GM19324 (cell line): ENCODE results near the gene DYNC1I1.

Experiments
- ATAC-seq: cut with Tn5 transposase; IDR thresholded peaks from one replicate; pipeline ENCODE4 v1.9.1; 2021; ENCODE audit warnings: mild to moderate bottlenecking, moderate library complexity; ENCODE audit not compliant: unreplicated experiment, low FRiP score

DYNC1I1 gene

GRCh38 chr7:95843286-95843685 is 70.9 kb downstream of the DYNC1I1 start:
- no peak for ATAC-seq

GRCh38 chr7:95845007-95845406 is 72.7 kb downstream of the DYNC1I1 start:
- no peak for ATAC-seq

- no peak for ATAC-seq
Observed at GRCh38 chr7:95847061-95847460, 74.7 kb downstream of the DYNC1I1 start.

- no peak for ATAC-seq
Observed at GRCh38 chr7:95859429-95859828, 87.1 kb downstream of the DYNC1I1 start.

- ATAC-seq = no peak
Observed at GRCh38 chr7:95861041-95861440, 88.7 kb downstream of the DYNC1I1 start.

GRCh38 chr7:95863623-95864022 is 91.3 kb downstream of the DYNC1I1 start:
- ATAC-seq = no peak

GRCh38 chr7:95865716-95866371 is 93.5 kb downstream of the DYNC1I1 start:
- ATAC-seq = no peak

GRCh38 chr7:95867309-95867708 is 95.0 kb downstream of the DYNC1I1 start:
- ATAC-seq = peak; percentile 80

- no peak for ATAC-seq
Observed at GRCh38 chr7:95871075-95871848, 98.9 kb downstream of the DYNC1I1 start.

- ATAC-seq = no peak
Observed at GRCh38 chr7:95871896-95872295, 99.5 kb downstream of the DYNC1I1 start.

- no peak for ATAC-seq
Observed at GRCh38 chr7:95874129-95874528, 101.8 kb downstream of the DYNC1I1 start.

- ATAC-seq = no peak
Observed at GRCh38 chr7:95874541-95875265, 102.3 kb downstream of the DYNC1I1 start.

GRCh38 chr7:95875519-95875918 is 103.2 kb downstream of the DYNC1I1 start:
- no peak for ATAC-seq

- ATAC-seq = no peak
Observed at GRCh38 chr7:95878677-95879076, 106.3 kb downstream of the DYNC1I1 start.

GRCh38 chr7:95881597-95881996 is 109.2 kb downstream of the DYNC1I1 start:
- no peak for ATAC-seq

GRCh38 chr7:95883217-95883616 is 110.9 kb downstream of the DYNC1I1 start:
- ATAC-seq = no peak

- ATAC-seq = no peak
Observed at GRCh38 chr7:95886501-95887090, 114.2 kb downstream of the DYNC1I1 start.

GRCh38 chr7:95893484-95893883 is 121.1 kb downstream of the DYNC1I1 start:
- ATAC-seq = no peak

GRCh38 chr7:95897557-95898251 is 125.3 kb downstream of the DYNC1I1 start:
- ATAC-seq = no peak

GRCh38 chr7:95899919-95900513 is 127.7 kb downstream of the DYNC1I1 start:
- ATAC-seq = no peak
